ENCODE results near the gene SORBS2.

The SORBS2 gene

DNA sequence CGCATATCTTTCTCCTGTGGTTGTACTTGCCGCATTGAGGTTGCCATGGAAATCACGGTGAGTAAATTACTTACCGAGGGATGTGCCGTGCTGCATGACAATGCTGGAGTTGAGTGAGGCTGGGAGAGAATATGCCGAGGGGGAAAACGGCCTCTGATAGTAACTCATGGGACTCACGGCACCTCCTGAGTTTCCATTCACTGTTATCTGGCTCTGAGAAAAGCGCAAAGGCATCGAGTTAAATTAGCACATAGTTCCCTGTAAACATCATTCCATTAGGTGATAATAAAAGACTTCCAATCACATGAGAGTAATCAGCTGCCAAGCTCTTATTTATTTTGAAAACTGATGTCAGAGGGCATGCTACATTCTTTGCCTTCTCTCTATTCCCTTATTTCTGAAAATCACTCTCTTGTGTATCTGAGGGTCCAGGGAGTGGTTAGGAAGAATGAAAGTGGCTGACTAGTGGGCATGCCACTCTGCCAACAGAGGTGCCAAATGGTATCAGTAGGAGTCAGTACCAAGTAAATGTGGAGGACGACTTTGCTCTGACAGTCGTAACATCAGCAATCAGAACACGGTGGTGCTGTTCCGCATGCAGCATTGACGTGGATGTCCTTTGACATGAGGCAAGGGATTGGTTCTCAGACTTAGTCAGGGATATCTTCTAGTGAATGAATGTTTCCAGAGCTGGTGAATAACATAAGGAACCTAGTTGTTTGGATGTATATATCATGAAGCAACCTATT lies 149.8 kb downstream of the SORBS2 start:
- Histone ChIP-seq H3K4me2 (no peak overlapping the region), H3K4me1 (ENCODE audit: low read depth, poor library complexity, severe bottlenecking) (no peaks in the 10 kb centered on the region), H3K9ac (no peak overlapping the region), H3K79me2 (ENCODE audit: insufficient read depth, low read depth) (no peaks in the 10 kb centered on the region), H3K4me3 (IDR thresholded peaks at IDR 0.05; ENCODE audit: insufficient read depth, low read depth, low read length) (no peak overlapping the region), H2AFZ (ENCODE audit: low read depth) (no peak overlapping the region), H3K36me3 (ENCODE audit: insufficient read depth) (no peaks in the 10 kb centered on the region), H4K20me1 (ENCODE audit: insufficient read depth) (no peaks in the 10 kb centered on the region), H3K27ac (no peak overlapping the region), H3K27me3 (ENCODE audit: insufficient read depth, low read depth) (no peaks in the 10 kb centered on the region)
- TF ChIP-seq CTCF (conservative IDR thresholded peaks at IDR 0.05; ENCODE audit: low read depth, low read length) = no peak

GRCh38 chr4:185660340-185660739 lies 151.7 kb downstream of the SORBS2 start:
- H3K36me3 ChIP-seq (ENCODE audit: insufficient read depth) = no peaks in the 10 kb centered on the region
- H3K4me3 ChIP-seq (IDR thresholded peaks at IDR 0.05; ENCODE audit: insufficient read depth, low read depth, low read length) = no peak overlapping the region
- no peak overlapping the region for H2AFZ ChIP-seq (ENCODE audit: low read depth)
- TF ChIP-seq CTCF (conservative IDR thresholded peaks at IDR 0.05; ENCODE audit: low read depth, low read length) = no peak
- H4K20me1 ChIP-seq (ENCODE audit: insufficient read depth) = no peaks in the 10 kb centered on the region
- H3K9ac ChIP-seq = no peak overlapping the region
- no peaks in the 10 kb centered on the region for H3K27me3 ChIP-seq (ENCODE audit: insufficient read depth, low read depth)
- H3K4me1 ChIP-seq (ENCODE audit: low read depth, poor library complexity, severe bottlenecking) = no peaks in the 10 kb centered on the region
- H3K27ac ChIP-seq = no peak overlapping the region
- no peak overlapping the region for H3K4me2 ChIP-seq
- no peaks in the 10 kb centered on the region for H3K79me2 ChIP-seq (ENCODE audit: insufficient read depth, low read depth)

DNA sequence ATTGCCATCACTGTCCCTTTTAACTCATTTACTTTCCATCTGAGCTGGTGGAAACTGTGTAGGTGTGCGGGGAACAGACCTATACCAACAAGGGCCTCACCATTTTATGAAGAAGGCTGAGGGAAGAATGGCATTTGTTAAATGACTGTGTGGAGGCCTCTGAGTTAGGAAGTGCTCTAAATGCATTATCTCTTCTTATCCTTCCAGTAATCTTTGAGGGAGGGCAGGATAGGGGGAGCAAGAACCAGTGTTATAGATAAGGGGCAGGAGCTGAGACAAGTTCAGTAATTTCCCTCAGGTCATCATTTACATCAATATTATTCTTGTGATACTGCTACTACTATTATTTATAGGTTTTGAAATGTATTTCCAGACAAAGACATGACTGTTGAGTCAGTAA lies 154.3 kb downstream of the SORBS2 start:
- Histone ChIP-seq H3K79me2 (ENCODE audit: insufficient read depth, low read depth) (no peaks in the 10 kb centered on the region), H3K4me3 (IDR thresholded peaks at IDR 0.05; ENCODE audit: insufficient read depth, low read depth, low read length) (no peak overlapping the region), H3K9ac (no peak overlapping the region), H3K27ac (no peak overlapping the region), H3K4me2 (no peak overlapping the region), H4K20me1 (ENCODE audit: insufficient read depth) (no peaks in the 10 kb centered on the region), H3K4me1 (ENCODE audit: low read depth, poor library complexity, severe bottlenecking) (no peaks in the 10 kb centered on the region), H3K27me3 (ENCODE audit: insufficient read depth, low read depth) (no peaks in the 10 kb centered on the region), H3K36me3 (ENCODE audit: insufficient read depth) (no peaks in the 10 kb centered on the region), H2AFZ (ENCODE audit: low read depth) (no peak overlapping the region)
- no peak for TF ChIP-seq CTCF (conservative IDR thresholded peaks at IDR 0.05; ENCODE audit: low read depth, low read length)

GRCh38 chr4:185657183-185657582 lies 154.8 kb downstream of the SORBS2 start:
- TF ChIP-seq CTCF (conservative IDR thresholded peaks at IDR 0.05; ENCODE audit: low read depth, low read length) = no peak
- Histone ChIP-seq H4K20me1 (ENCODE audit: insufficient read depth) (no peaks in the 10 kb centered on the region), H2AFZ (ENCODE audit: low read depth) (no peak overlapping the region), H3K9ac (no peak overlapping the region), H3K36me3 (ENCODE audit: insufficient read depth) (no peaks in the 10 kb centered on the region), H3K4me3 (IDR thresholded peaks at IDR 0.05; ENCODE audit: insufficient read depth, low read depth, low read length) (no peak overlapping the region), H3K4me2 (no peak overlapping the region), H3K27me3 (ENCODE audit: insufficient read depth, low read depth) (no peaks in the 10 kb centered on the region), H3K4me1 (ENCODE audit: low read depth, poor library complexity, severe bottlenecking) (no peaks in the 10 kb centered on the region), H3K79me2 (ENCODE audit: insufficient read depth, low read depth) (no peaks in the 10 kb centered on the region), H3K27ac (no peak overlapping the region)

All from KMS-11 (cell line).